H1 (cell line): ENCODE measurements around the gene CASQ2.

Experiments used
- ATF2 ChIP-seq: IDR thresholded peaks from 2 replicates; pipeline ENCODE4 v1.6.1; 2012; ENCODE audit warnings: low read length, inconsistent platforms
- BACH1 ChIP-seq: IDR thresholded peaks from 2 replicates; pipeline ENCODE4 v1.6.1; 2012; ENCODE audit warnings: low read length, improper control_type of control experiment
- CTCF ChIP-seq, 3 experiments: IDR thresholded peaks; 1 replicate in 2 of 3; 2 replicates in 1 of 3; pipeline versions ENCODE4 v1.5.1 to v1.6.1; 2011; ENCODE audit warnings: low read length in 3 of 3, mild to moderate bottlenecking in 3 of 3, inconsistent platforms in 2 of 3, low read depth in 1 of 3, moderate library complexity in 1 of 3; ENCODE audit not compliant: insufficient read depth in 1 of 3; ENCODE audit errors: control extremely low read depth in 1 of 3
- POLR2A ChIP-seq, 2 experiments: IDR thresholded peaks; 1 replicate in 1 of 2; 2 replicates in 1 of 2; pipeline ENCODE4 v1.6.1; 2011; ENCODE audit warnings: low read depth in 2 of 2, low read length in 2 of 2, mild to moderate bottlenecking in 2 of 2; ENCODE audit errors: control extremely low read depth in 1 of 2
- RBBP5 ChIP-seq: IDR thresholded peaks from 2 replicates; pipeline ENCODE4 v1.7.1; 2012; ENCODE audit warnings: low read depth, mild to moderate bottlenecking, inconsistent platforms, low read length, moderate library complexity, borderline replicate concordance

- TF ChIP-seq POLR2A (IDR thresholded peaks at IDR 0.05; ENCODE audit: control extremely low read depth in 1 of 2, low read depth in 2 of 2, low read length in 2 of 2) (no peak), BACH1 (no peak), RBBP5 (no peak), ATF2 (no peak), CTCF (IDR thresholded peaks at IDR 0.05; ENCODE audit: control extremely low read depth in 1 of 3, insufficient read depth in 1 of 3, low read depth in 1 of 3, low read length in 3 of 3) (no peak)
These were observed 102.3 kb downstream of the CASQ2 start for GRCh38 chr1:115666206-115666605.
